ENCODE data around the gene DZIP1. TPM values are rescaled to one million over a fixed set of nuclear protein-coding genes. Genes with fewer than 3 reads are reported as not detected.

DZIP1 gene
- total and polyA plus RNA-seq, 10 of the 15 experiments (the other 5 are each of a cell fraction or from before 2014, with no cell fraction given) = 0.01 to 1.9 (median 0.55) TPM

- H3K27me3 ChIP-seq (replicated peaks in 1 of 2; ENCODE audit: control insufficient read depth in 2 of 2, insufficient read depth in 2 of 2, low read length in 1 of 2) = no peaks in the 10 kb centered on the region
- intact Hi-C loops (cut with micrococcal nuclease; ENCODE audit: unreplicated experiment) = loop anchor here (5.0 kb wide), 2 partner anchors 153 to 1753 kb away; partner anchors contain the start of gene RAP2A
- H3K36me3 ChIP-seq (ENCODE audit: control insufficient read depth in 2 of 2, insufficient read depth in 2 of 2, low read length in 1 of 2) = peaks cover 0 to 3% of the 10 kb centered on the region in 2 experiments; a peak in 1 of 4 replicates
- TF ChIP-seq HDGF (IDR thresholded peaks at IDR 0.05) (no peak), USF1 (IDR thresholded peaks at IDR 0.05; ENCODE audit: borderline replicate concordance, extremely low read length, insufficient read depth, low read depth, low read length) (no peak), SREBF2 (IDR thresholded peaks at IDR 0.05; ENCODE audit: low read length) (0 out of 2 replicates have a peak, but pooled peaks have one; percentile 20), TCF3 (IDR thresholded peaks at IDR 0.05; ENCODE audit: borderline replicate concordance, insufficient read depth, low read depth, low read length) (no peak), YY1 (IDR thresholded peaks at IDR 0.05; ENCODE audit: low read depth, low read length) (no peak), E2F4 (IDR thresholded peaks at IDR 0.05; ENCODE audit: low read depth, low read length) (0 out of 2 replicates have a peak, but pooled peaks have one; percentile 19), MLLT1 (IDR thresholded peaks at IDR 0.05) (no peak), ZNF384 (IDR thresholded peaks at IDR 0.05; ENCODE audit: borderline replicate concordance, low read depth, low read length) (peak; percentile 76), SPI1 (IDR thresholded peaks at IDR 0.05; ENCODE audit: borderline replicate concordance, insufficient read depth, low read depth, low read length) (no peak), TBL1XR1 (IDR thresholded peaks at IDR 0.05; ENCODE audit: low read depth, low read length) (no peak), RELA (IDR thresholded peaks at IDR 0.05; ENCODE audit: borderline replicate concordance, partially characterized antibody) (no peak)
- ChIA-PET POLR2A (interaction anchor here (0.5 to 0.6 kb wide), 2 partner anchors 55 to 476 kb away, joined by 4 to 6 read pairs; no protein-coding TSS in a partner anchor), RAD21 (ENCODE audit: unreplicated experiment) (no interaction called here), SMC1A (ENCODE audit: uncharacterized antibody, unreplicated experiment) (interaction anchor here (1.3 kb wide), 1 partner anchor 21 kb away, joined by 4 read pairs; no protein-coding TSS in a partner anchor), CTCF (no interaction called here)
- no peaks in the 10 kb centered on the region; the same call in 1 of the 3 replicates for H3K9me3 ChIP-seq (replicated peaks; ENCODE audit: control insufficient read depth, insufficient read depth, low read length)
- peak overlapping the region; percentile 85 for H3K4me2 ChIP-seq (ENCODE audit: control insufficient read depth, insufficient read depth)
- H3K79me2 ChIP-seq (ENCODE audit: control insufficient read depth, insufficient read depth, low read length) = peaks cover 79% of the 10 kb centered on the region
- no peak overlapping the region; the same call in 1 of the 2 replicates for H3K27ac ChIP-seq (ENCODE audit: control insufficient read depth, insufficient read depth)
- in situ Hi-C loops (cut with MboI) = loop anchor here (25.0 kb wide), 1 partner anchor 1758 kb away; the partner anchor contains the start of gene RAP2A
- 87% methylated on average over 4 of the region's 4 CpGs for WGBS (ENCODE audit: insufficient coverage, insufficient replicate concordance, low lambda C conversion rate, missing lambda C conversion rate)
- H4K20me1 ChIP-seq (ENCODE audit: control insufficient read depth, insufficient read depth) = no peaks in the 10 kb centered on the region
- DNase-seq (ENCODE audit: low read depth, low spot score) = no peak
- no peak overlapping the region for H2AFZ ChIP-seq (ENCODE audit: control insufficient read depth, low read depth, low read length)
- H3K4me1 ChIP-seq (ENCODE audit: control insufficient read depth, insufficient read depth, low read length) = no peaks in the 10 kb centered on the region
- H3K9ac ChIP-seq (ENCODE audit: control insufficient read depth, insufficient read depth, low read length) = peak overlapping the region; percentile 97
- no peak for FAIRE-seq
- H3K4me3 ChIP-seq = peak overlapping the region; percentile 94
- no TSS peak for BruUV-seq (replicated peaks)
- no peak for ATAC-seq
These were observed 34.5 kb upstream of the DZIP1 start for GRCh38 chr13:95678967-95679366.
